GM18508 (cell line): Measurements from ENCODE around the gene MOSMO.
"Not testable (repeated sequence)": the region's sequence is repeated elsewhere in the genome, so short reads cannot be mapped to it uniquely, and the experiment has no call there.

Experiments
- ATAC-seq: cut with Tn5 transposase; IDR thresholded peaks from one replicate; pipeline ENCODE4 v1.9.1; 2021; ENCODE audit warnings: moderate number of reproducible peaks; ENCODE audit not compliant: insufficient read depth, unreplicated experiment

MOSMO gene

DNA sequence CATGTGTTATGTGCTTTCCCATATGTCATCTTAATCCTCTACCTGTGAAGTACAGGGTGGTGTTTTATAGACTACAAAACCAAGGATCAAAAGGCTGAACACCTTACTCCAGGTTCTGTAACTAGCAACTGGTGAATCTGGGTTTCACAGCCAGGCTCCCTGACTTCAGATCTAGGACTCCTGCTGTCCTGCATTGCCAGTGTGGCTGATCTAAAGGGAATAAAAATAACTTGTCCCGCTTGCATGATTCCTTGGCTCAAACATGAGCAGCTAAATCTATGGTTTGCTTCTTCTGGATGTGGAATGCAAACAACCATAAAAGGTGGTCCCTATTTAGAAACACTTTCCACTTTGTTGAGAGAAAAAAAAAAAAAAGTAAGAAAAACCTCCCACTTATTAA lies 80.7 kb downstream of the MOSMO start:
- ATAC-seq = no peak

DNA sequence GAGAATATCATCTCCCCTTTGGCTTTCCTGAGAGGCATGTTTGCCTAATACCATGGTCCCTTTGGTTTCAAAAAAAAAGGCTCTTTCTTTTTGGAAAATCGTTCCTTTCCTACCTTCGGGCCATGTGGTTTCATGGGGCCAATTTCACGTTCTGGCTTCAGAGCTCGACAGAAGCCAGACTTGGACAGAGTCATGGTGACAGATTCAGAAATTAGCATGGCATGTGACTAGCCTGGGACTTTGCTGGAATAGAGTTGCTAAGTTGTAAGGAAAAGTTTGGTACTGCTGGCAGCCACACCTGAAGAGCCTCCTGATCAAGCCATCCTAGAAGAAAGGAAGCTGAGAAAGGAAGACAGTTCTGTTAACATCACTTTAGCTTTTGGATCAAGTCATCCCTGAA lies 82.0 kb downstream of the MOSMO start:
- ATAC-seq = no peak

DNA sequence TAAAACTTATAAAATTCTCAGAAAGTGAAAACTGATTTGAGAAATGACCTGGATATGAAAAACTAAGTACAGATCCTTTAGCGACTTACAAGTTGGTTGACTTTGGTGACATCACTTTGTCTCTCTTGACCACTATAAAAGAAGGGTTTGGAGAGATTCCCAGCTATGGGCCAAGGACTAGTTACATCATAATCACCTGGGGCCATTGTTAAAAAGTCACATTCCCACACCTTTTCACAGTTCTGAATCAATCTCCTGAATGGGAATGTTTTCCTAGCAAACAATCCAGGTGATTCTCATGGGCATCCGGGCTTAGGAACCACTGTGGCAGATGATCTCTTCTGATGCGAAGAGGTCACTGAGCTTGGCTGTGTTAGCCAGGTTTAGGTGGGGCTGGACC lies 83.8 kb downstream of the MOSMO start:
- ATAC-seq = no peak

DNA sequence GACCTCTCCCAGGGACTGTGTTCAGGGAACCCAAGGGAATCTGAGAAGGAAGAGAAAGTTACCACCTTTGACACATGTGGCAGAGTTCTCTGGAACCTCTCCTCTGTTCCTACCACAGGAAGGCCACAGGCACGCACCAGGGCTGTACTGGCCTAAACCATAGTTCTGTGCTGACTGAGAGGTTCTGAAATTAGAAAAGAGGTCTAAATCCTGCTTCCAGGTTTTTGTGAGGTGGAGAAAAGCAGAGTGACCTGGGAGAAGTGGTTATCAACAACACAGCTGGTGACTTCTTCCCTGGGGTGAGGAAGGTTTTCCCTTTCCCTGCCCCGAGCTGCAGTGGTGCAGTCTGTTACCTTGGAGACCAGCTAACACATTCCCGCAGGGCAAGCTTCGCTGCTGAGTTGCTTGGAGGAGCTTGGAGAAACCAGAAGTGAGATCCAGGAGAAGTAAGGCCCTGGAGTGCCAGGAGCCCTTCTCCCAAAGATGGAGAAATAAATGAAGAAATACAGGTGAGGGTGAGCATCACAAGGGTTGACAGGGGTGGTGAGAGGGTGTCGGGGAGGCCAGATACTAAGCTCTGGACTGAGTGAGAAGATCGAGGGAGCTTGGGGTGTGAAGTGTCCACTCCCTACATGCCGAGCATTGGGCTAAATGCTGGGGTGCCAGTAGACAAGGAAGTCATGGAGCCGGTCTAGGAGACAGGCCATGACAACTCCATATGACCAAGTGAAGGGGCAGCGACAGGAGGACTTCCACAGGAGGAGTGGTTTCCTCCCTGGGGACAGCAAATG lies 84.4 kb downstream of the MOSMO start, which contains the start of gene VWA3A:
VWA3A (plus strand) TSS at position 399 of the 791 bp plus-strand sequence; CDS start at position 496, 97 bp downstream.
- no peak for ATAC-seq

GRCh38 chr16:22093331-22093730 lies 85.4 kb downstream of the MOSMO start:
- ATAC-seq = no peak

- ATAC-seq = no peak
Measured at GRCh38 chr16:22093996-22094395, 86.1 kb downstream of the MOSMO start.

GRCh38 chr16:22098405-22099255 lies 90.7 kb downstream of the MOSMO start:
- ATAC-seq = no peak

DNA sequence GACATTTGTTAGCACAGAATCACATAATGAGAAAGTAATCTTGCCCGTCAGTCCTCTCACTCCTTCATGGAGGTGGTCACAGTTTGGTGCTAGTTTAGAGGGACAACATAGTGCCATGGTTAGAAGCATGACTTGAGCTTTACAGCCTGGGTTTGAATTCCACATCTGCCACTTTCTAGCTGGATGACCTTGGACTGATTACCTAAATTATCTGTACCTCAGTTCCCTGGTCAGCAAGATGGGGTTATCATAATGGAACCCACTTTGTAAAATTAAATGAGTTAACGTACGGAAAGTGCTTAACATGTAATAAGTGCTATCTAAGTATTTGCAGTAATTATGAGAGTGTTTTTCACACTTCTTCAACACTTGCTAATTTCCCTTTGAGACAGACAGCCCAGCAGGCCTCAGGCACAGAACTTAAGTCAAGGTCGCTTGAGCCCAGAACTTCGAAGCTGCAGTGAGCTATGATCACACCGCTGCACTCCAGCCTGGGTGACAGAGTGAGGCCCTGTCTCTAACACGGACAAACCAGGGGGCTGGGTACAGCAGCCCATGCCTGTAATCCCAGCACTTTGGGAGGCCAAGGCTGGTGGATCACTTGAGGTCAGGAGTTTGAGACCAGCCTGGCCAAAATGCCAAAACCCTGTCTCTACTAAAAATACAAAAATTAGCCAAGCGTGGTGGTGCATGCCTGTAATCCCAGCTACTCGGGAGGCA lies 91.5 kb downstream of the MOSMO start:
- no peak for ATAC-seq

DNA sequence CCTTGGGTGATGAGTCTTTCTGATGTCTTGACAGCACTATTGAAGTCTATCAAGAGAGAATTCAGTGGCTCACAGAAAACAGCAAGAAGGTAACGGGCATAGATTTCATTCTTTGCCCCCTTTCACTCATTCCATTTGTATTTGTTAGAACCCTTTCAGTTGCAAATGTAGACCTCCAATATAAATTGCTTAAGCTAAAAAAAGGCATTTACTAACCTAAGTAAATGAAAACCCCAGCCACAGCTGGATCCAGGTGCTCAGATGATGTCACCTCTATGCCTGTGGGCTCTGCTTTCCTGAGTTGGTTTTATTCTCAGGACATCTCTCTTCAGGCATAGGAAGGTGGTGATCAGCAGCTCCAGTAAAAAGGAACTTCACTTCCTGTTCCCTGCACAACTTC lies 95.5 kb downstream of the MOSMO start:
- ATAC-seq = no peak

DNA sequence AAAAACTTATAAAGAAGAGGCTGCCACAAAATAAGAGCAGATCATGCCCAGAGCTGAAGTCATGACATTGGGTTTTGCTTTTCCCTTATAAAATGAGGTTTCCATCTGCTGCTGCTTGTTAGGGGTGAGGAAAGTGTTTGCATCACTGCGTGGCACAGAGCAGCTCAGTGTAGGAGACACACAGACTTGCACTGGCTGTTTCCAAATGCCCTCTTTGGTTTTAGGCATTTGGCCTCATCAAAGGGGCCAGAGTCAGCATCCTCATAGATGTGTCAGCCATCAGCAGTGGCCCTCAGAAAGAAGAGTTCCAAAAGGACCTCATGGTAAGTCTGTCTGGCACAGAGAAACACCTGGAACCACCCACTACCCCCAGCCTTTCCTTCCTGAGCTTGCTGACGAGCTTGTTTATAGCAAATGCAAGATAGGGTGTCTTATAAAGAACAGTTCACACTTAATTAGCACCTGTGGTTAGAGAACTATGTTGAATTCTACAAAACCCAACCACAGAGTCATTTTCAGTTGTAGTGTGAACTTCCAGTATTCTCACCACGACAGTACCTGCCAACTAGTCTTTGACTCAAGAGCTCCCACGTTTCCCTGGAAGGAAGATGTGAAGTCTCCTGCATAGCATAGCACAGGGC lies 101.5 kb downstream of the MOSMO start:
- no peak for ATAC-seq

GRCh38 chr16:22111629-22112028 lies 103.7 kb downstream of the MOSMO start:
- ATAC-seq = not testable (repeated sequence)

DNA sequence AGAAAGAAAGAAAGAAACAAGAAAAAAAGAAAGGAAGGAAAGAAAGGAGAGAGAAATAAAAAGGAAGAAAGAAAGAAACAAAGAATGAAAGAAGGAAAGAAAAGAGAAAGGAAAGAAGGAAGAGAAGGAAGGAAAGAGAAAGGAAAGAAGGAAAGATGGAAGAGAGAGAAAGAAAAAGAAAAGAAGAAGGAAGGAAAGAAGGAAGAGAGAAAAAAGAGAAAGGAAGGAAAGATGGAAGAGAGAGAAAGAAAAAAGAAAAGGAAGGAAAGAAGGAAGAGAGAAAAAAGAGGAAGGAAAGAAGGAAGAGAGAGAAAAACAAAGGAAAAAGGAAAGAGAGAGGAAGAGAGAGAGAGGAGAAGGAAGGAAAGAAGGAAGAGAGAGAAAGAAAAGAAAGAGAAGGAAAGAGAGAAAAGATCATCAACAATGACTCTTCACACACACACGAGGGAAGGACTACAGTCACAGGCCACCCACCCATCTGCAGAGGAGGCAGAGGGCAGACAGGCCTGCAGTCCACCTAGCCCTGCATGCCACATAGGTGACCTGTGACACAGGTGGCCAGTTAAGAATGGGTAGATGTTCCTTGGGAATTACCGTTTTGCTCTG lies 108.3 kb downstream of the MOSMO start:
- ATAC-seq = no peak

- no peak for ATAC-seq
Measured at GRCh38 chr16:22117609-22118008, 109.7 kb downstream of the MOSMO start.

GRCh38 chr16:22120440-22120839 lies 112.5 kb downstream of the MOSMO start:
- ATAC-seq = no peak

GRCh38 chr16:22122239-22122638 lies 114.3 kb downstream of the MOSMO start:
- no peak for ATAC-seq

- ATAC-seq = no peak
Measured at GRCh38 chr16:22123146-22123545, 115.2 kb downstream of the MOSMO start.

- ATAC-seq = no peak
Measured at GRCh38 chr16:22123759-22124490, 116.0 kb downstream of the MOSMO start.

DNA sequence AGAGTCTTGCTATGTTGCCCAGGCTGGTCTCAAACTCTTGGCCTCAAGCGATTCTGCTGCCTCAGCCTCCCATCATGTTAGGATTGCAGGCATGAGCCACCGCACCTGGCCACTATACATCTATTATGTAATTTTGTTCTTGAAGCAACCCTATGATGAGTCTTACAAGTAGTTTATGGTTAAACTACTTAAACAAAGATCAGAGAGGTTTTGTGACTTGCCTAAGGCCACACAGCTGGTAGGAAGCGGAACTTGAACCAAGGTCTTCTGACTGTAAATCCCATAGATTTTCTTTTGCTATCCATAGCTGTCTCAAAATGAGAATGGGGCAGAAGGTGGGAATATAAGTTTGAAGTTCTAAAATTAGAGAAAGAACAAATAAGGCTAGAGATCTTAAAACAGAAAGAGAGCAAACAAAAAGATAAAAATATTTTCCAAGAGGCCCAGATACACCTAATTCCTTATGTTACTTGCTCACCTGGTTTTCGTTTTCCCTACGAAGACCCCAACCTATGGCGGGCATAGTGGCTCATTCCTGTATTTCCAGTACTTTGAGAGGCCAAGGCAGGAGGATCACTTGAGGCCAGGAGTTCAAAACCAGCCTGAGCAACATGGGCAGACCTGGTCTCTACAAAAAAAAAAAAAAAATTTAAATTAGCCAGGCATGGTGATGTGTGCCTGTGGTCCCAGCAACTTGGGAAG lies 116.8 kb downstream of the MOSMO start:
- no peak for ATAC-seq
